Ishikawa (cell line): ENCODE data around the gene SLC38A10.

Experiments
- CEBPB ChIP-seq: IDR thresholded peaks from 2 replicates; pipeline ENCODE4 v1.6.1; 2012
- CREB1 ChIP-seq: IDR thresholded peaks from 2 replicates; pipeline ENCODE4 v1.6.1; 2012; ENCODE audit warnings: low read depth
- EP300 ChIP-seq: IDR thresholded peaks from 2 replicates; pipeline ENCODE4 v1.6.1; 2012; ENCODE audit warnings: borderline replicate concordance
- FOXM1 ChIP-seq: IDR thresholded peaks from 2 replicates; pipeline ENCODE4 v1.6.1; 2012; ENCODE audit warnings: low read depth, borderline replicate concordance
- MAX ChIP-seq: IDR thresholded peaks from 2 replicates; pipeline ENCODE4 v1.6.1; 2012
- REST ChIP-seq: IDR thresholded peaks from 2 replicates; pipeline ENCODE4 v1.6.1; 2012; ENCODE audit warnings: low read depth, mild to moderate bottlenecking
- TAF1 ChIP-seq: IDR thresholded peaks from 2 replicates; pipeline ENCODE4 v1.6.1; 2012; ENCODE audit warnings: low read depth, mild to moderate bottlenecking
- TCF12 ChIP-seq: IDR thresholded peaks from 2 replicates; pipeline ENCODE4 v1.6.1; 2012; ENCODE audit warnings: low read depth

- no peak for TF ChIP-seq TCF12
- TF ChIP-seq CREB1, result no peak
- no peak for TF ChIP-seq TAF1
- no peak for TF ChIP-seq CEBPB
- no peak for TF ChIP-seq FOXM1
- no peak for TF ChIP-seq EP300
- TF ChIP-seq MAX, result no peak
- TF ChIP-seq REST, result no peak
Observed at GRCh38 chr17:81332118-81332834, 37.2 kb upstream of the SLC38A10 start.
